GM23338 (cell line): Measurements from ENCODE around the gene ARRB1. TPM values are rescaled to one million over a fixed set of nuclear protein-coding genes. Genes with fewer than 3 reads are reported as not detected.
A peak's percentile ranks its signal among the peaks of the same experiment; 100 is the strongest.

Experiments
- ATAC-seq: fragments of 200-7000 bp; cut with Tn5 transposase; 3 replicates; pipeline ENCODE4 v1.9.1; 2020
- DNase-seq: peaks from one replicate; pipeline ENCODE4 v3.0.0-alpha.2; 2015; ENCODE audit warnings: low spot score
- H2AFZ ChIP-seq: fragments of 200-600 bp; sonication (generic); 2 replicates; pipeline ENCODE4 v1.8.0; 2016; ENCODE audit warnings: antibody characterized with exemption, mild to moderate bottlenecking, moderate library complexity
- H3F3A ChIP-seq: fragments of 200-600 bp; sonication (generic); replicated peaks from 2 replicates; pipeline ENCODE4 v1.8.0; 2017; ENCODE audit warnings: antibody characterized with exemption, mixed run types, low read depth
- H3K27ac ChIP-seq: fragments of 200-600 bp; sonication (generic); 2 replicates; pipeline ENCODE4 v1.6.1; 2016; ENCODE audit warnings: low read depth
- H3K27me3 ChIP-seq: fragments of 200-600 bp; sonication (generic); 2 replicates; pipeline ENCODE4 v1.8.0; 2016; ENCODE audit warnings: mild to moderate bottlenecking, mixed run types, moderate library complexity; ENCODE audit not compliant: insufficient read depth
- H3K36me3 ChIP-seq: fragments of 200-600 bp; sonication (generic); 2 replicates; pipeline ENCODE4 v1.8.0; 2016; ENCODE audit warnings: mild to moderate bottlenecking; ENCODE audit not compliant: insufficient read depth
- H3K4me1 ChIP-seq: fragments of 200-600 bp; sonication (generic); 2 replicates; pipeline ENCODE4 v1.8.0; 2016; ENCODE audit warnings: mild to moderate bottlenecking, moderate library complexity; ENCODE audit not compliant: insufficient read depth
- H3K4me2 ChIP-seq: fragments of 200-600 bp; sonication (generic); 2 replicates; pipeline ENCODE4 v1.7.1; 2017; ENCODE audit warnings: mixed run types
- H3K4me3 ChIP-seq: fragments of 200-600 bp; sonication (generic); 2 replicates; pipeline ENCODE4 v1.6.1; 2016; ENCODE audit warnings: mixed run types
- H3K79me2 ChIP-seq: fragments of 200-600 bp; sonication (generic); replicated peaks from 2 replicates; pipeline ENCODE4 v1.8.0; 2017; ENCODE audit warnings: mild to moderate bottlenecking; ENCODE audit not compliant: insufficient read depth
- H3K9me2 ChIP-seq: fragments of 200-600 bp; sonication (generic); 2 replicates; pipeline ENCODE4 v1.8.0; 2017; ENCODE audit not compliant: insufficient read depth
- H4K20me1 ChIP-seq: fragments of 200-600 bp; sonication (generic); replicated peaks from 2 replicates; pipeline ENCODE4 v1.8.0; 2017; ENCODE audit warnings: mild to moderate bottlenecking; ENCODE audit not compliant: insufficient read depth
- H3K27ac Mint-ChIP-seq: 2 replicates; pipeline ENCODE4 v1.8.0; 2020; ENCODE audit warnings: inconsistent platforms, mild to moderate bottlenecking, moderate library complexity, mixed read lengths
- H3K27me3 Mint-ChIP-seq: 3 replicates; pipeline ENCODE4 v1.8.0; 2022; ENCODE audit warnings: low read depth, mild to moderate bottlenecking, moderate library complexity, mixed read lengths, inconsistent platforms; ENCODE audit not compliant: insufficient read depth, poor library complexity
- H3K36me3 Mint-ChIP-seq: 3 replicates; pipeline ENCODE4 v1.8.0; 2021; ENCODE audit warnings: low read depth, mild to moderate bottlenecking, inconsistent platforms, moderate library complexity, mixed read lengths
- H3K4me1 Mint-ChIP-seq: 3 replicates; pipeline ENCODE4 v1.8.0; 2020; ENCODE audit warnings: mild to moderate bottlenecking, inconsistent platforms, mixed read lengths
- H3K4me3 Mint-ChIP-seq: 3 replicates; pipeline ENCODE4 v1.8.0; 2021; ENCODE audit warnings: moderate library complexity, mild to moderate bottlenecking, inconsistent platforms, mixed read lengths
- H3K9me3 Mint-ChIP-seq: 3 replicates; pipeline ENCODE4 v1.8.0; 2020; ENCODE audit warnings: moderate library complexity, mild to moderate bottlenecking, inconsistent platforms, mixed read lengths
- CREB1 ChIP-seq: fragments of 250-450 bp; sonication (Bioruptor Pico); IDR thresholded peaks from 2 replicates; pipeline ENCODE4 v1.5.0; 2020; ENCODE audit warnings: low read depth, mild to moderate bottlenecking, moderate library complexity
- CTCF ChIP-seq, 2 experiments: fragments of 200-600 bp in 1 of 2; sonication (generic) in 1 of 2; conservative IDR thresholded peaks; 2 replicates each; pipeline versions ENCODE4 v1.5.1 to v1.6.1; 2016 to 2017; ENCODE audit warnings: antibody characterized with exemption in 2 of 2, low read depth in 2 of 2, mild to moderate bottlenecking in 2 of 2, moderate library complexity in 1 of 2
- ZNF331 ChIP-seq: fragments of 250-450 bp; sonication (Bioruptor Pico); IDR thresholded peaks from 2 replicates; pipeline ENCODE4 v1.5.0; 2020; ENCODE audit warnings: low read depth, mild to moderate bottlenecking, moderate library complexity
- polyA plus RNA-seq: library from polyadenylated mRNA; unstranded; fragments of >200 nt; fragmentation: Nextera tagmentation; extraction: Ambion mirVana; gene quantifications from 2 replicates; pipeline ENCODE4 v1.2.1, GENCODE V29; 2016
- total RNA-seq: library from RNA; depleted of rRNA; stranded (reverse); fragments of >200 nt; shearing (Covaris generic); gene quantifications from 2 replicates; pipeline ENCODE4 v1.2.3, GENCODE V29; 2014

Gene ARRB1
- total and polyA plus RNA-seq, 2 experiments from 2014 or later = 6.3 to 11.1 TPM

- Histone ChIP-seq H3F3A (0 out of 2 replicates have a peak, but pooled peaks cover 2% of the 10 kb centered on the region), H2AFZ (no peak overlapping the region), H3K27me3 (no peaks in the 10 kb centered on the region), H3K9me2 (no peaks in the 10 kb centered on the region), H3K36me3 (no peaks in the 10 kb centered on the region), H3K4me3 (no peak overlapping the region), H4K20me1 (no peaks in the 10 kb centered on the region), H3K4me1 (peaks cover 46% of the 10 kb centered on the region), H3K79me2 (no peaks in the 10 kb centered on the region), H3K27ac (no peak overlapping the region), H3K4me2 (no peak overlapping the region)
- H3K27ac Mint-ChIP-seq = peak overlapping the region; percentile 80
- ATAC-seq = peak; percentile 2; the same call in 1 of the 3 replicates
- no peaks in the 10 kb centered on the region; the same call in 2 of the 3 replicates for H3K9me3 Mint-ChIP-seq
- peaks cover 27% of the 10 kb centered on the region for H3K36me3 Mint-ChIP-seq
- DNase-seq = no peak
- peaks cover 86% of the 10 kb centered on the region for H3K4me1 Mint-ChIP-seq
- TF ChIP-seq CTCF (conservative IDR thresholded peaks at IDR 0.05; ENCODE audit: low read depth in 2 of 2) (peak; percentile 11 to 39; a peak in 3 of 4 replicates), ZNF331 (CRISPR knock-in tag) (no peak)
- H3K27me3 Mint-ChIP-seq = peaks cover 17% of the 10 kb centered on the region
- H3K4me3 Mint-ChIP-seq = peak overlapping the region; percentile 3; the same call in 1 of the 3 replicates
Observed at GRCh38 chr11:75342231-75342918, 9.1 kb downstream of the ARRB1 start.

GRCh38 chr11:75341612-75342011 lies 9.8 kb downstream of the ARRB1 start:
- no peak for DNase-seq
- H3K4me2 ChIP-seq = no peak overlapping the region
- H3K4me1 Mint-ChIP-seq = peaks cover 87% of the 10 kb centered on the region

GRCh38 chr11:75339685-75340409 lies 11.6 kb downstream of the ARRB1 start:
- H3K4me3 Mint-ChIP-seq = no peak overlapping the region

More at GRCh38 chr11:75341612-75342011, 9.8 kb downstream of the ARRB1 start:
- peak; percentile 4; the same call in 1 of the 3 replicates for ATAC-seq
- no peak overlapping the region for H3K4me3 ChIP-seq
- Mint-ChIP-seq H3K4me3 (no peak overlapping the region; the same call in 2 of the 3 replicates), H3K9me3 (no peaks in the 10 kb centered on the region; the same call in 2 of the 3 replicates), H3K27ac (peak overlapping the region; percentile 80), H3K36me3 (peaks cover 28% of the 10 kb centered on the region), H3K27me3 (peaks cover 17% of the 10 kb centered on the region)
- no peaks in the 10 kb centered on the region for H4K20me1 ChIP-seq
- 0 out of 2 replicates have a peak, but pooled peaks cover 2% of the 10 kb centered on the region for H3F3A ChIP-seq
- no peak overlapping the region for H3K27ac ChIP-seq
- H2AFZ ChIP-seq = no peak overlapping the region
- H3K36me3 ChIP-seq = no peaks in the 10 kb centered on the region
- H3K27me3 ChIP-seq = no peaks in the 10 kb centered on the region
- no peaks in the 10 kb centered on the region for H3K79me2 ChIP-seq
- no peak for TF ChIP-seq CREB1
- H3K4me1 ChIP-seq = peaks cover 46% of the 10 kb centered on the region
- H3K9me2 ChIP-seq = no peaks in the 10 kb centered on the region

More at GRCh38 chr11:75339685-75340409, 11.6 kb downstream of the ARRB1 start:
- H3F3A ChIP-seq = 0 out of 2 replicates have a peak, but pooled peaks cover 2% of the 10 kb centered on the region
- no peak overlapping the region for H3K27ac ChIP-seq
- no peaks in the 10 kb centered on the region for H3K9me2 ChIP-seq
- H3K4me3 ChIP-seq = no peak overlapping the region
- H2AFZ ChIP-seq = 0 out of 2 replicates have a peak overlapping the region, but pooled peaks have one; percentile 7
- peak overlapping the region; percentile 94 for H3K27ac Mint-ChIP-seq
- no peaks in the 10 kb centered on the region for H3K36me3 ChIP-seq
- no peaks in the 10 kb centered on the region for H3K79me2 ChIP-seq
- H3K9me3 Mint-ChIP-seq = no peaks in the 10 kb centered on the region; the same call in 2 of the 3 replicates
- no peaks in the 10 kb centered on the region for H4K20me1 ChIP-seq
- no peak for TF ChIP-seq CREB1
- peak in 1 of 2 experiments; percentile 36; a peak in 2 of 4 replicates for TF ChIP-seq CTCF (conservative IDR thresholded peaks at IDR 0.05; ENCODE audit: low read depth in 2 of 2)
- H3K36me3 Mint-ChIP-seq = peaks cover 25% of the 10 kb centered on the region
- no peaks in the 10 kb centered on the region for H3K27me3 ChIP-seq
- H3K27me3 Mint-ChIP-seq = peaks cover 15% of the 10 kb centered on the region
- peak overlapping the region; percentile 57; the same call in 1 of the 2 replicates for H3K4me2 ChIP-seq
- ATAC-seq (peak; percentile 11), DNase-seq (no peak)
- peaks cover 89% of the 10 kb centered on the region for H3K4me1 Mint-ChIP-seq
- peaks cover 50% of the 10 kb centered on the region for H3K4me1 ChIP-seq
